Pancreas (tissue), 10 donors: ENCODE results near the gene UBE2A. TPM values are rescaled to one million over a fixed set of nuclear protein-coding genes. Genes with fewer than 3 reads are reported as not detected.

Source experiments
- ATAC-seq, 4 donors: fragments of 200-7000 bp; cut with Tn5 transposase; one replicate each; pipeline versions ENCODE4 v1.8.0 to v1.9.1; 2020; ENCODE audit warnings: mild to moderate bottlenecking in 4 of 4, moderate library complexity in 4 of 4
- DNase-seq, 6 donors: peaks; one replicate each; pipeline ENCODE4 v3.0.0-alpha.2; 2020
- FAIRE-seq: peaks from 2 replicates; lab custom pipeline; 2012; peaks lifted over from hg19 to GRCh38; lab: Jason Lieb, UNC
- H3K27ac ChIP-seq, 4 donors: fragments of 200-600 bp; sonication (generic); 1 replicate in 3 of 4; 2 replicates in 1 of 4; pipeline versions ENCODE4 v1.5.0 to v1.8.0; 2020
- H3K27me3 ChIP-seq, 4 donors: fragments of 200-600 bp; one replicate each; pipeline ENCODE4 v1.8.0; 2021
- H3K36me3 ChIP-seq, 3 donors: fragments of 200-600 bp; sonication (generic) in 1 of 3; one replicate each; pipeline versions ENCODE4 v1.5.0 to v1.8.0; 2020 to 2021
- H3K4me1 ChIP-seq, 3 donors: fragments of 200-600 bp; one replicate each; pipeline ENCODE4 v1.8.0; 2021
- H3K4me3 ChIP-seq, 4 donors: fragments of 200-600 bp; sonication (generic) in 2 of 4; one replicate each; pipeline versions ENCODE4 v1.5.0 to v1.8.0; 2020 to 2021
- H3K9me3 ChIP-seq, 4 donors: fragments of 200-600 bp; one replicate each; pipeline ENCODE4 v1.8.0; 2021
- WGBS, 2 donors: extraction: QIAGEN DNeasy Blood & Tissue Kit; methylation state at CpG; one replicate each; pipeline ENCODE4 v1.1.7; 2013; 5-methylcytosine and 5-hydroxymethylcytosine counted together
- intact Hi-C, 3 donors: fragments of 100-400 bp; cut with DNase I; formaldehyde crosslinking; loops; one replicate each; pipeline versions ENCODE4 v1.11.1 to v1.14.2; 2022
- polyA plus RNA-seq, 2 donors: library from polyadenylated mRNA; stranded (reverse); fragments of 200-250 nt; gene quantifications; one replicate each; pipeline ENCODE4 v1.2.3, GENCODE V29; 2013
- total RNA-seq, 6 donors: library from RNA; stranded (reverse); fragmentation: NEBNext Ultra II Directional in 4 of 6; extraction: Animal tissue kit (Norgen Biotek cat#: 25700) in 4 of 6; gene quantifications; one replicate each; pipeline versions ENCODE4 v1.2.1 to v1.2.4, GENCODE V29; 2021 to 2023
- TF ChIP-seq, protein P1 (sequence below), 4 donors: fragments of 200-600 bp; sonication (generic) in 3 of 4; IDR thresholded peaks; one replicate each; pipeline versions ENCODE4 v1.5.0 to v1.8.0; 2021; ENCODE audit warnings: antibody characterized with exemption in 4 of 4
- donor health status: healthy with polysubstance abuse.
- donor health status: DM: no; HTN: no; CAD: no; lungs with moderate emphysema.
- donor health status: DM: no; HTN: no; CAD: no.
- donor health status: control.
- donor health status: control.
- donor health status: Bipolar disorder and iron deficiency.
- donor health status: DM: yes; HTN: yes; CAD: no.
- donor health status: DM: no; HTN: no; CAD: no.
- donor health status: DM: no; HTN: no; CAD: no.
- donor health status: DM: yes; HTN: yes; CAD: no.

UBE2A gene
- total and polyA plus RNA-seq, 8 donors = 11.4 to 33.8 (median 17.2) TPM

- Histone ChIP-seq H3K9me3 (no peaks in the 10 kb centered on the region), H3K4me3 (no peak overlapping the region), H3K36me3 (no peaks in the 10 kb centered on the region), H3K27ac (no peak overlapping the region), H3K4me1 (no peaks in the 10 kb centered on the region), H3K27me3 (no peaks in the 10 kb centered on the region)
- DNase-seq (no peak), FAIRE-seq (no peak), ATAC-seq (no peak)
- intact Hi-C loops = no loop called here
- 64 to 83% methylated on average over 9 of the region's 9 CpGs for WGBS, 2 donors
- TF ChIP-seq, protein P1, sequence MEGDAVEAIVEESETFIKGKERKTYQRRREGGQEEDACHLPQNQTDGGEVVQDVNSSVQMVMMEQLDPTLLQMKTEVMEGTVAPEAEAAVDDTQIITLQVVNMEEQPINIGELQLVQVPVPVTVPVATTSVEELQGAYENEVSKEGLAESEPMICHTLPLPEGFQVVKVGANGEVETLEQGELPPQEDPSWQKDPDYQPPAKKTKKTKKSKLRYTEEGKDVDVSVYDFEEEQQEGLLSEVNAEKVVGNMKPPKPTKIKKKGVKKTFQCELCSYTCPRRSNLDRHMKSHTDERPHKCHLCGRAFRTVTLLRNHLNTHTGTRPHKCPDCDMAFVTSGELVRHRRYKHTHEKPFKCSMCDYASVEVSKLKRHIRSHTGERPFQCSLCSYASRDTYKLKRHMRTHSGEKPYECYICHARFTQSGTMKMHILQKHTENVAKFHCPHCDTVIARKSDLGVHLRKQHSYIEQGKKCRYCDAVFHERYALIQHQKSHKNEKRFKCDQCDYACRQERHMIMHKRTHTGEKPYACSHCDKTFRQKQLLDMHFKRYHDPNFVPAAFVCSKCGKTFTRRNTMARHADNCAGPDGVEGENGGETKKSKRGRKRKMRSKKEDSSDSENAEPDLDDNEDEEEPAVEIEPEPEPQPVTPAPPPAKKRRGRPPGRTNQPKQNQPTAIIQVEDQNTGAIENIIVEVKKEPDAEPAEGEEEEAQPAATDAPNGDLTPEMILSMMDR (IDR thresholded peaks at IDR 0.05) = no peak
Observed at GRCh38 chrX:119602701-119603255, 28.4 kb downstream of the UBE2A start.

DNA sequence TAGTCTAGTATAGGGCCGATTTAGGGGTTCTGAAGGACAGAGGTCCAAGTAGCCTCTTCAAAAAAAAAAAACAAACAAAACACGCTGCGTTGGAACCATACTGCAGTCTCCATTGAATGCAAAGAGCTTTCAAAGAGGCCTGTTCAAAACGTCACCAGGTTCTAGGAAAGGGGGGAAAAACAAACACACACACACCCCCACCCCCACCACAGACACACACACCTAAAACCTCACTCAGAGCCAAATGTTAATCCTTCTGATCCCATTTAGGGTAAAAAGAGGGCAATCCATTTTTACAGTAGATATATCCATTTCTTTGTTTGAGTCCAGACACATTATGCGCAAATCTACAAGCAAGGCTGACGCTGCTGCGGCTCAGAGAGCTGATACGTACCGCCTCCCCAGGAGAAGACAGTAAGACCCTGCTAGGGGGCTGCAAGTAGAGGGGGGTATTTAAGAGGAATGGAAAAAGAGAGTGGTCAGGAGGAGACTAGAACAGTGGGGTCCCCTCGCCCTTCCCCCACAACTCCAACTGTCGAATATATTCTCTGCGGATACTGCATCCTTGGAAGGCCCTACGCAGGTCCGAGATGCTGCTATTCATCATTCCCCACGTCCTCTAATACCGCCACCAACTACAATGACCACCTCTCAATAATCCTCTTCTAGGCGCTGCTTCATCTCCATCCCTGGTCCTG, 30.6 kb downstream of the UBE2A start:
- no peak for ATAC-seq
- TF ChIP-seq, protein P1 (IDR thresholded peaks at IDR 0.05) = no peak
- WGBS, 2 donors = 23 to 44% methylated on average over 17 of the region's 17 CpGs
- FAIRE-seq = no peak
- peak overlapping the region; percentile 31 to 61 (median 46) for H3K4me3 ChIP-seq
- intact Hi-C loops = no loop called here
- no peak for DNase-seq
- no peaks in the 10 kb centered on the region for H3K27me3 ChIP-seq
- H3K9me3 ChIP-seq = no peaks in the 10 kb centered on the region
- H3K4me1 ChIP-seq = no peaks in the 10 kb centered on the region
- no peaks in the 10 kb centered on the region for H3K36me3 ChIP-seq
- no peak overlapping the region for H3K27ac ChIP-seq

DNA sequence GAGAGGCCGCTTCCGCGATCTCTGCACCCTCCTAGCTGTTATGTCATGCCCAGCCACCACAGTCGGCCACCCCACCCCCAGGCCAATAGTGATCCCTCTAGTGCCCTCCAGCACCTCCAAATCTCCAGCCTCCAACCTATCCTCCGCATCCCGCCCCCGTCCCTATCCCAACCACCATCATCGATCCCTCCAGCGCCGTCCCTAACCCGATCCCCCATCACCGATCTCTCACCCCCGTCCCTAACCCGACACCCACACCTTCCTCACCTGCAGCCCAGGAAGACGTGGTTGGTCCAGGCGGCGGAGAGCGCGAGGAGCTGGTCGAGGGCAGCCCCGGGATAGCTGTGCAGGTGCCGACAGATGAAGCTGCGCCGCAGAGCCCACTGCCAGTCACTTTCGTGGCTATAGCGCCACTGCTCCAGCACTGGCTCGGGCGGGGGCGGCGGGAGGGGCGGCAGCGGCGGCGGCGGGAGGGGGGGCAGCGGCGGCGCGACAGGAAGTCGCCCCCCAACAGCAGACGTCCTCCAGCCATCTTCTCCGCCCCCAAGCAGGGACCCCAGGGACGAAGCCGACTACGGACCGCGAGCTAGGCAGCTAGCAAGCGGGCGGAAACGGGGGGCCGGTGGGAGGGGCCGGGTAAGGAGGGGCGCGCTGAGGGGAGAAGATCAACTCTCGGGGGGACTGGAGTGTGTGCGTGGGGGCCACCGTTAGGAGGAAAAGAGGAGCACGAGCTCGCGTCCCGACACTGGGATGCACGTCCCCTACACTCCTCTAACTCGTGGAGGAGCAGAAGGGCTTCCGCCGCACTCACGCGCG, 31.3 kb downstream of the UBE2A start:
- 1 to 30% methylated on average over 56 to 68 of the region's 68 CpGs for WGBS, 2 donors
- intact Hi-C loops = no loop called here
- Histone ChIP-seq H3K4me3 (peak overlapping the region; percentile 31 to 61 (median 46)), H3K9me3 (no peaks in the 10 kb centered on the region), H3K4me1 (no peaks in the 10 kb centered on the region), H3K27ac (peak overlapping the region; percentile 28 to 92 (median 74)), H3K27me3 (no peaks in the 10 kb centered on the region), H3K36me3 (no peaks in the 10 kb centered on the region)
- DNase-seq (peak; percentile 13 to 78 (median 42)), ATAC-seq (peak; percentile 65 to 80 (median 74)), FAIRE-seq (no peak)
- TF ChIP-seq, protein P1 (IDR thresholded peaks at IDR 0.05) = no peak

- peak; percentile 87 to 95 (median 91) for DNase-seq
- H3K9me3 ChIP-seq = no peaks in the 10 kb centered on the region
- H3K27ac ChIP-seq = peak within 1 kb of the TSS; percentile 28 to 92 (median 74)
- H3K36me3 ChIP-seq = no peaks in the 10 kb centered on the region
- peak; percentile 72 for FAIRE-seq
- TF ChIP-seq, protein P1 (IDR thresholded peaks at IDR 0.05) = no peak
- no peaks in the 10 kb centered on the region for H3K27me3 ChIP-seq
- H3K4me3 ChIP-seq = peak within 1 kb of the TSS; percentile 31 to 61 (median 46)
- no peaks in the 10 kb centered on the region for H3K4me1 ChIP-seq
- ATAC-seq = peak; percentile 91 to 97 (median 96)
- WGBS, 2 donors = 0 to 27% methylated on average over 46 of the region's 46 CpGs
- intact Hi-C loops = no loop called here
Observed at GRCh38 chrX:119606280-119607017, 32.1 kb downstream of the UBE2A start, which contains the start of gene NKRF. TSS of gene NKRF (minus strand) at chrX:119606424.
